Amniotic epithelial cell (primary cell): ENCODE measurements around the gene RGS10.
A peak's percentile ranks its signal among the peaks of the same experiment; 100 is the strongest.

ENCODE experiments used
- DNase-seq: peaks from one replicate; pipeline ENCODE4 v3.0.0-alpha.2; 2010; ENCODE audit warnings: low read depth

RGS10 gene

DNA sequence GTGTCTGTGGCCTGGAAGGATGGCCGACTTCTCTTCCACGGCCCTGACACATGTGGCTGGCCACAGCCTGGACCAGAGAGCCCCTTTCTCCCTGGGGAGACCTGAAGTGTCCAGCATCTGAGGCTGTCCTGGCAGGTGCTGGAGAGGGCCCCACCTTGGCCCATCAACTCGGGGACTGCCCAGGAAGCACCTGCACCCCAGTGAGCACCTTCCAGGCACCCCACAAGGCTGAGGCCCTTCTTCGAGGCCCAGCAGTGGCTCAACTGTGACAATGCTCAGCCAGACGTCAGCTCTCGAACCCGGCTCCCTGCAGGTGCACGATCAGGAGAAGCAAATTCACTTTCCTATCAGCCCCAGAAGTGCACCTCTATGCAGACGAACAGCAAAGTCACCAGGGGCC is 24.3 kb downstream of the RGS10 start:
- DNase-seq: no peak

GRCh38 chr10:119517235-119518141 is 25.0 kb downstream of the RGS10 start:
- DNase-seq: peak; percentile 69

GRCh38 chr10:119516381-119517234 is 25.9 kb downstream of the RGS10 start:
- peak; percentile 38 for DNase-seq

GRCh38 chr10:119515511-119516045 is 26.9 kb downstream of the RGS10 start:
- DNase-seq: no peak

DNA sequence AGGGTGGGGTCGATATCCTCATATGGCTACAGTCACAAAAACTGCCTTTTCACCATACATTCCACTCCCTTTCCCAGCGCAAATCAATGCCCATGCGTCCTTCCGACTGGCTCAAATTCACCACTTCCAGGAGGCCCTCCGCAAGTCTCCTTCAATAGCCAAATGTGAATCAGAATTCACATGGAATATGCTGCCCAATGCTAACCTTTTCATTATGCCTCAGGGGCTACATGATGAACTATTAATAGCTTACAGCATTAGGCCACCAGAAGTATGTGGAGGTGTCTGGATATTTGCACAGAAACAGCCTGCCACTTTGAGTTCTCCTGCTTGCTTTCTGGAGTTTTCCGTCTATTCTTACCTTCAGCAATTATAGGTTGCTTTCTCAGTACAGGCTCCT is 27.7 kb downstream of the RGS10 start:
- DNase-seq: no peak

- DNase-seq: no peak
These were observed 30.5 kb downstream of the RGS10 start for GRCh38 chr10:119511828-119512515.

GRCh38 chr10:119509909-119510451 is 32.5 kb downstream of the RGS10 start:
- peak; percentile 26 for DNase-seq

DNA sequence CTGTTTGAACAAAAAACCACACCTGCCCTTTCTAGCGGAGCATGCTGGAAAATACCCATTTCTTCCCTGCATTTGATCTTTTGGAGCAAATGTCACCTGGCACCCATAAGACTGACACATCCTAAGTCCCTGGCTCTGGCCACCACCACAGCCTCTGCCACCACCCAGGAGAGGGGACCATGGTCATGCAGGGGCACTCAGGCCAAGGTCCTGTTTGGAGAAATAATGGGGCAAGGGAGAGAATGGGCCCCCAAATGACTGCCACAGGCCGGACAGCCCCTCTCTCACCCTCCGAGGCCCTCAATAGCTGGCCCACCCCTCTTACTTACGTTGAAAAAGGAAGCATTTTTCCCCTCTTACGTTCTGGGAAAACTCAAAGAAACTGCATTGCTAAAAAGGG is 35.4 kb downstream of the RGS10 start:
- DNase-seq: no peak

GRCh38 chr10:119505588-119506315 is 36.8 kb downstream of the RGS10 start:
- no peak for DNase-seq

DNA sequence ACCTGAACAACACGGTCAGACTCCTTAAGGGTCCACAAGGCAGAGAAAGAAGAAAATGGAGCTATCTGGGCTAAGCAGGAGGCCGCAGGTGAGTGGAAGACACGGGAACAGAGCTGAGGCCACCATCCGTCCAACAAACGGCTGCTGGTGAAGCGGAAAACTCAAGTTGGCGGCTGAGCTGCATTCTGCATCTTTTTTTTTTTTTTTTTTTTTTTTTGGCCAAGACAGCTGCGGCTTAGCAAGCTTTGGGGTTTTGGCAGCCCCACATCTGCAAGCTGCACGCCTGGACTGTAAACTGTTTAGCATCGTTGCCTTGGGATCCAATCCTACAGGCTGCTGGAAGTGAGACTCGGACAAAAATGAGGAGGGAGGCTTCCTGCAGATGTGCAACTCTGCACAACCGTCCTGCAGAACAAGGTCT is 37.4 kb downstream of the RGS10 start:
- no peak for DNase-seq

GRCh38 chr10:119504651-119505050 is 37.9 kb downstream of the RGS10 start:
- DNase-seq: no peak

DNA sequence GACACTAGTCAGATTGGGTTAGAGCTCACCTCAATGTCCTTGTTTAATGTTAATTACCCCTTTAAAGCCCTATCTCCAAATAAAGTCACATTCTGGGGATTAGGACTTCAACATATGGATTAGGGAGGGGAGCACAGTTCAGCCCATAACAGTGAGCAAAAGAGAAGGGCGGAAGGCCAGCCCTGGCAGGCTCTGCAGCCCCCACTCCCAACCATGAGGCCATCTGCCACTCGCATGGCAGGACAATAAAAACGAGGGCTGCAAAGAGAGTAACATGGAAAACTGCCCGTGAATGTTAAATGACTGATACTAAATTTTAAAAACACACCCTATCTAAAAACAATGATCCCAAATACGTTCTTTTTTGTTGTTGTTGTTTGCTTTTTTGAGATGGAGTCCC is 38.7 kb downstream of the RGS10 start:
- DNase-seq: no peak

DNA sequence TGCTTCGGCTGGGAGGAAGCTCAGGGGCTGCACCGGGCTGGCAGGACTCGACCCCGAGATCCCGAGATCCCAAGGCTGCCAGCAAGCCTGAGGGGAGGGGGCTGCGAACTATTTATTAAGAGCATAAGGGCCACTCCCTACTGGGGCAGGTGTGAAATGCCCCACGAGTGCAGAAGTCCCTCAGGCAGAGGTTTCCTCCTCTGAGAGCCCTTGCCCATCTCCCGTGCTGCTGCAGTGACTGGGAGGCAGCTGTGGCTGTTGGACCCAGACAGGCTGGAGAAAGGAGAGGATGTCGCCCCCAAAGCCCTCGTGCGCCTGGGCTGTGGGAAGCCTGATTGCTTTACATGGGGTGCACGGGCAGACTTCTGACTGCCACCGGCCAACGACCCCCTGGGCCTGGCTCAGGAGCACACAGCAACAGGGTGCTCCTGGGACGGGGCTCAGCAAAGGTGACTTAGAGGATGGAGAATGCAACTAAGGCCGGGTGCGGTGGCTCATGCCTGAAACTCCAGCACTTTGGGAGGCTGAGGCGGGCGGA is 39.8 kb downstream of the RGS10 start:
- DNase-seq: no peak

GRCh38 chr10:119502209-119502608 is 40.3 kb downstream of the RGS10 start:
- DNase-seq: no peak

DNA sequence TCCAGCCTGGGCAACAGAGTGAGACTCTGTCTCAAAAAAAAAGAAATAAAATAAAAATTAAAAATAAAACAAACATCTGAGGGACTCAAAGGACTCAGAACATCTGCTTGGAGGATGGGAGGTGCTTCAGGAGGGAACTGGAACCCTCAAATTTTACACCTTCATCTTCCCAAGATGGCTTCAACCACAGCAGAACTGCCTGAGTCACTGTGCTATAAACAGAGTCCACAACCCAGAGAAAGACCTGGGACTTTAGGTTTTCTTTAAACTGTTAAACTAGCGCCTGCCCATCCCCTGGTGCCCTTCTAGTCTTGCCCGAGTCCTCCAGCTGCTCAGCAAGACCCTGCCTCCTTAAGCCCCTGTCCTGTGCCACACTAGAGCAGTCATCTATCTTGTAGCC is 40.8 kb downstream of the RGS10 start:
- no peak for DNase-seq

DNA sequence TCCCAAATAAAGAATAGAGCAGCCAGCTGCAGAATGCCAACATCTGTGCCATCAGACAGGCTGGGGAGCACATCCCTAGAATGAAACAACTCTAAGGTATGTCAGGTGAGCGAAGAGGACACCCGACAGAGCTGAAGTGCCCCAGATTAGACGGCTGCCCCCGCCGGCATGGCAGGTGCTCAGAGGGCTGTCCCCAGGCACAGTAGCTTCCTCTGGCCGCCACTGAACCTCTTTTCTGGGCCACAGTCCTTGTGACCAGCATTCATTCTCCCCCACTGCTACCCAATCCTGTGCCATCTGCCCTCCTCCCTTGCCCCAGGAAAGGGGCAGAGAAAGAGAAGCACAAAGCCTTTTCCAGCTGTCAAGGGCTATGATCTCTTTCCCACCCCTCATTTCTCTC is 41.7 kb downstream of the RGS10 start:
- DNase-seq: no peak

GRCh38 chr10:119500123-119500795 is 42.3 kb downstream of the RGS10 start:
- peak; percentile 62 for DNase-seq

GRCh38 chr10:119499677-119500002 is 42.9 kb downstream of the RGS10 start:
- no peak for DNase-seq

DNA sequence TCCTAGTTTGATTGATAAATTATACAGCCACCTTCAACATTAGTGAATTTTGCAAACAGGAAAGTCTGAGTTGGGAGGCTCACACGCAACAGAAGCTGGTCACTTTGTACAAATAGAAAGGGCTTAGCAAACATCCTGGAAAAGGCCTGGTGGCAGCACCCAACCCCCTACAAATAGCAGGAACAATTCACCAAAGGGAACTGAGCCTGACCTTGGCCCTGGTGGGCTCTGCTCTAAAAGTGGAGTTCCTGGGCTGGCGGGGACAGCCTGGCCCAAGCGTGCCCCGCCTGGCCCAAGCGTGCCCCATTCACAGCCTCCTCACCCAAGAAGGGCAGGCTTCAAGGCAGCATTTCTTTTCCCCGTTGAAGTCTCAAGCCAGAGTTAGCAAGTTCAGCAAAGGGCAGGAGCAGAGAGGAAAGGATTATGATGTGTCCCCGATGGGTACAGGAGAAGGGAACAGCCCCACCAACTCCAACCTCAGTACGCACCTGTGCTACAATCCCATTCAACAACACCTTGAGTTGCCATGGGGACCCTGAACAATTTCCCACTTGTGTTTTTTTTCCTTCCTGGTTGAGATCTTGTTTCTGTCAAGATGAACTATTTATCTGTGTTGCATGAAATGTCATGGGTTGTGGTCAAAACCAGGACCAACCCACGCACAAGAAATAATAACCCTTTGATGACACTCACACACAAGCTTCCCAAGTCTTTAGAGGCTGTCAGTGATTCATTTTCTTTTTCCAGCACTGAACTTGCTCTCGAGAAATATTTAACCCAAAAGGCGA is 43.4 kb downstream of the RGS10 start:
- DNase-seq: peak; percentile 84

- DNase-seq: no peak
These were observed 45.3 kb downstream of the RGS10 start for GRCh38 chr10:119497243-119497642.
